Keratinocyte (primary cell): ENCODE data around the gene AJUBA. TPM values are rescaled to one million over a fixed set of nuclear protein-coding genes. Genes with fewer than 3 reads are reported as not detected.

ENCODE experiments used
- DNase-seq: peaks from one replicate; pipeline ENCODE4 v3.0.0-alpha.2; 2011; ENCODE audit warnings: low read depth, missing footprints, low spot score
- FAIRE-seq: peaks from 2 replicates; lab custom pipeline; 2011; peaks lifted over from hg19 to GRCh38; lab: Jason Lieb, UNC
- H2AFZ ChIP-seq: 2 replicates; pipeline ENCODE4 v1.6.0; 2012; ENCODE audit warnings: low read length, control low read depth, inconsistent platforms; ENCODE audit not compliant: control insufficient read depth
- H3K27ac ChIP-seq: 2 replicates; pipeline ENCODE4 v1.5.1; 2011; ENCODE audit warnings: low read length; ENCODE audit not compliant: control insufficient read depth, insufficient read depth
- H3K27me3 ChIP-seq: 3 replicates; pipeline ENCODE4 v1.6.0; 2011; ENCODE audit warnings: low read length; ENCODE audit not compliant: control insufficient read depth, insufficient read depth; ENCODE audit errors: extremely low read depth
- H3K36me3 ChIP-seq, 2 experiments: 2 replicates in 1 of 2; 3 replicates in 1 of 2; pipeline ENCODE4 v1.5.1; 2011; ENCODE audit warnings: low read length in 2 of 2, mild to moderate bottlenecking in 1 of 2; ENCODE audit not compliant: control insufficient read depth in 2 of 2, insufficient read depth in 2 of 2; ENCODE audit errors: extremely low read depth in 1 of 2
- H3K4me1 ChIP-seq: 3 replicates; pipeline ENCODE4 v1.5.1; 2011; ENCODE audit warnings: low read length; ENCODE audit not compliant: control insufficient read depth, insufficient read depth; ENCODE audit errors: extremely low read depth
- H3K4me2 ChIP-seq: 3 replicates; pipeline ENCODE4 v1.6.0; 2011; ENCODE audit warnings: low read depth, low read length; ENCODE audit not compliant: control insufficient read depth, insufficient read depth; ENCODE audit errors: extremely low read depth
- H3K4me3 ChIP-seq, 3 experiments: fragments of 200-600 bp in 1 of 3; sonication (generic) in 1 of 3; 2 replicates in 2 of 3; 3 replicates in 1 of 3; pipeline ENCODE4 v1.5.1; 2011 to 2016; ENCODE audit warnings: low read length in 3 of 3, mild to moderate bottlenecking in 3 of 3, control low read depth in 2 of 3, inconsistent platforms in 1 of 3, low read depth in 1 of 3, mixed read lengths in 1 of 3, mixed run types in 1 of 3, moderate library complexity in 1 of 3; ENCODE audit not compliant: control insufficient read depth in 2 of 3, insufficient read depth in 2 of 3; ENCODE audit errors: extremely low read depth in 1 of 3
- H3K79me2 ChIP-seq: 2 replicates; pipeline ENCODE4 v1.6.0; 2012; ENCODE audit warnings: low read length; ENCODE audit not compliant: control insufficient read depth, insufficient read depth
- H3K9ac ChIP-seq: 3 replicates; pipeline ENCODE4 v1.6.0; 2011; ENCODE audit warnings: low read length; ENCODE audit not compliant: control insufficient read depth, insufficient read depth; ENCODE audit errors: extremely low read depth
- H3K9me1 ChIP-seq: 3 replicates; pipeline ENCODE4 v1.6.0; 2011; ENCODE audit warnings: low read length; ENCODE audit not compliant: control insufficient read depth, insufficient read depth; ENCODE audit errors: extremely low read depth
- H3K9me3 ChIP-seq: 2 replicates; pipeline ENCODE4 v1.5.1; 2012; ENCODE audit warnings: low read depth, low read length; ENCODE audit not compliant: control insufficient read depth
- H4K20me1 ChIP-seq: 3 replicates; pipeline ENCODE4 v1.6.0; 2011; ENCODE audit warnings: low read length; ENCODE audit not compliant: control insufficient read depth, insufficient read depth; ENCODE audit errors: extremely low read depth
- EZH2 ChIP-seq: IDR thresholded peaks from one replicate; pipeline ENCODE4 v1.6.1; 2012; ENCODE audit warnings: inconsistent platforms, mild to moderate bottlenecking, low read length, moderate library complexity
- dilution Hi-C: fragments of 300-500 bp; cut with MboI; formaldehyde crosslinking; loops from one replicate; pipeline ENCODE4 v1.7.0; 2020; ENCODE audit warnings: low sequenced_read_pairs; ENCODE audit not compliant: extremely low pct_ligation_motif_present
- polyA plus RNA-seq, 5 experiments: library from polyadenylated mRNA; depleted of rRNA in 3 of 5; stranded (reverse) in 3 of 5; stranded (forward) in 1 of 5; unstranded in 1 of 5; fragments of >200 nt; gene quantifications; 1 replicate in 1 of 5; 2 replicates in 3 of 5; 3 replicates in 1 of 5; pipeline versions ENCODE4 v1.2.1 to v1.2.3, GENCODE V29; 2011 to 2012; ENCODE audit warnings: missing spikeins in 2 of 5, low read depth in 1 of 5, low replicate concordance in 1 of 5
- TF ChIP-seq, protein P1 (sequence below), 3 experiments: IDR thresholded peaks in 1 of 3; conservative IDR thresholded peaks in 1 of 3; optimal IDR thresholded peaks in 1 of 3; 2 replicates in 2 of 3; 3 replicates in 1 of 3; pipeline versions ENCODE3 to v1.5.1; 2011; ENCODE audit warnings: low read length in 3 of 3, mild to moderate bottlenecking in 3 of 3, moderate library complexity in 2 of 3, control low read depth in 1 of 3, inconsistent platforms in 1 of 3; ENCODE audit not compliant: insufficient read depth in 2 of 3; ENCODE audit errors: extremely low read depth in 1 of 3

Gene AJUBA
- polyA plus RNA-seq, 1 donor (not counting 4 experiments of a cell fraction or from before 2014, with no cell fraction given), result 157 TPM

DNA sequence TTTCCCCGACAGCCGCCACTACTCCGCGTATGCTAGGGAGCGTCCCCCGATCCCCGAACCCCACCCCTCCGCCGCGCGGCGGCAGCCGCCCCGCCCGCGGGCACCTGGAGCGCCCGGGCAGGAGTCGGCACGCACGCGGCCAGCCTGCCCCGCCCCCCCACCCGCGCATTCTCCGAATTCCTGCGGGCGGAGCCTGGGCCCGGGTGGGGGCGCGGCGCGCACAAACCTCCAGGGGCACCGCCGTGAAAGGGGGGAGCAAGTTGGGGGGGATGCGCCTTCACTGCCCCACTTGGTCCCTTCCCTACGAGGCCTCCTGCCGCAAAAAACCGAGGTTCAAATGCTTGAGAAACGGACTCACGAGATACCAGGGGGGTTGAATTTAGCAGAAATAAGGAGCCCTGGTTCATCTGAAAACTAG is 1.7 kb downstream of the AJUBA start:
- Histone ChIP-seq H3K9me1 (no peaks in the 10 kb centered on the region), H3K4me3 (peak overlapping the region; percentile 80 to 99 (median 95)), H3K9me3 (no peaks in the 10 kb centered on the region), H3K4me2 (peak overlapping the region; percentile 96), H3K27ac (peak overlapping the region; percentile 95), H4K20me1 (no peaks in the 10 kb centered on the region), H3K79me2 (peaks cover 54% of the 10 kb centered on the region), H3K36me3 (peaks cover 14 to 40% of the 10 kb centered on the region in 2 experiments), H3K4me1 (peaks cover 35% of the 10 kb centered on the region), H3K9ac (peak overlapping the region; percentile 92), H2AFZ (no peak overlapping the region), H3K27me3 (no peaks in the 10 kb centered on the region)
- DNase-seq, result no peak
- dilution Hi-C loops, result no loop called here
- TF ChIP-seq EZH2, result no peak
- TF ChIP-seq, protein P1, sequence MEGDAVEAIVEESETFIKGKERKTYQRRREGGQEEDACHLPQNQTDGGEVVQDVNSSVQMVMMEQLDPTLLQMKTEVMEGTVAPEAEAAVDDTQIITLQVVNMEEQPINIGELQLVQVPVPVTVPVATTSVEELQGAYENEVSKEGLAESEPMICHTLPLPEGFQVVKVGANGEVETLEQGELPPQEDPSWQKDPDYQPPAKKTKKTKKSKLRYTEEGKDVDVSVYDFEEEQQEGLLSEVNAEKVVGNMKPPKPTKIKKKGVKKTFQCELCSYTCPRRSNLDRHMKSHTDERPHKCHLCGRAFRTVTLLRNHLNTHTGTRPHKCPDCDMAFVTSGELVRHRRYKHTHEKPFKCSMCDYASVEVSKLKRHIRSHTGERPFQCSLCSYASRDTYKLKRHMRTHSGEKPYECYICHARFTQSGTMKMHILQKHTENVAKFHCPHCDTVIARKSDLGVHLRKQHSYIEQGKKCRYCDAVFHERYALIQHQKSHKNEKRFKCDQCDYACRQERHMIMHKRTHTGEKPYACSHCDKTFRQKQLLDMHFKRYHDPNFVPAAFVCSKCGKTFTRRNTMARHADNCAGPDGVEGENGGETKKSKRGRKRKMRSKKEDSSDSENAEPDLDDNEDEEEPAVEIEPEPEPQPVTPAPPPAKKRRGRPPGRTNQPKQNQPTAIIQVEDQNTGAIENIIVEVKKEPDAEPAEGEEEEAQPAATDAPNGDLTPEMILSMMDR (optimal IDR thresholded peaks at IDR 0.05 in 1 of 3, IDR thresholded peaks at IDR 0.05 in 1 of 3, conservative IDR thresholded peaks at IDR 0.05 in 1 of 3; ENCODE audit: extremely low read depth in 1 of 3, insufficient read depth in 2 of 3, low read length in 3 of 3), result no peak
- no peak for FAIRE-seq

DNA sequence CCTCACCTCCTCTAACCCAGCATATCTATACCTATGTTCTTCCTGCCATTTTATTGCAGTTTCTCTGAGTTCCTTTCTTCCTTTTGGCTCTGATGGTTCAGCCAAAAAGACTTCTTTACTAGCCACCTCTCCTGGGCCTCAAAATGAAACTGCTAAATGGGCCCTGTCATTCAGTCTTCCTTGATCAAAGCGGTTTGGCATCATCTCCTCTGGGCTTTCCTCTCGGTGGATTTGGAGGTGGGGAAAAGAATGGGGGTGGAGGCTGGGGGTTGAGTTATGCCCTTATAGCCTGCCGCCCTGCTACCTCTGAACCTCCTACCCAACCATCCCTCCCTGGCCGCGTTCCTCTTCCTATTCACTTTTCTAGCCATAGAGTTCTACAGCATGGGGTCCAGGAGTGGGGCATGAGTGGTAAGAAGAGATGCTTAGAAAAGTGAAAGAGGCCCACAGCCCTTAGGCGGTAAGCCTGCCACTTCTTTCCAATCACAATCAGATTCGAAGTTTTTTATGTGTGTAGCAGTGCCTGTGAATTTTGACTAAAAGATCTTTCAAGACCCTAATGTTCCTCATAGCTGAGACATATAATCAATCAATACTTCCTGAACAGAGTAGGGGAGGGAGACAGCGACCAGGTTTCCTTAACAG is 2.5 kb downstream of the AJUBA start:
- peak; percentile 46 for FAIRE-seq
- dilution Hi-C loops, result no loop called here
- Histone ChIP-seq H2AFZ (no peak overlapping the region), H3K27me3 (no peaks in the 10 kb centered on the region), H3K36me3 (peaks cover 17 to 45% of the 10 kb centered on the region in 2 experiments), H3K9me3 (no peaks in the 10 kb centered on the region), H3K9me1 (no peaks in the 10 kb centered on the region), H3K79me2 (peaks cover 55% of the 10 kb centered on the region), H4K20me1 (peaks cover under 1% of the 10 kb centered on the region), H3K4me1 (peaks cover 41% of the 10 kb centered on the region), H3K9ac (peak overlapping the region; percentile 92), H3K27ac (peak overlapping the region; percentile 95), H3K4me2 (peak overlapping the region; percentile 96), H3K4me3 (peak overlapping the region; percentile 80 to 99 (median 95))
- no peak for DNase-seq
- no peak for TF ChIP-seq EZH2
- TF ChIP-seq, protein P1 (optimal IDR thresholded peaks at IDR 0.05 in 1 of 3, IDR thresholded peaks at IDR 0.05 in 1 of 3, conservative IDR thresholded peaks at IDR 0.05 in 1 of 3; ENCODE audit: extremely low read depth in 1 of 3, insufficient read depth in 2 of 3, low read length in 3 of 3), result no peak
